Fibroblast of lung (primary cell): ENCODE measurements around the gene ALKBH8.

ENCODE experiments used
- CTCF ChIP-seq, 2 donors: IDR thresholded peaks in 1 of 2; conservative IDR thresholded peaks in 1 of 2; 1 replicate in 1 of 2; 2 replicates in 1 of 2; pipeline ENCODE4 v1.5.1; 2011 to 2012; ENCODE audit warnings: low read length in 2 of 2, control low read depth in 1 of 2, inconsistent platforms in 1 of 2, low read depth in 1 of 2, mild to moderate bottlenecking in 1 of 2
- EZH2 ChIP-seq: IDR thresholded peaks from 2 replicates; pipeline ENCODE4 v1.5.1; 2012; ENCODE audit warnings: low read length, control low read depth, mild to moderate bottlenecking; ENCODE audit errors: missing control alignments

GRCh38 chr11:107496011-107496410 is 69.5 kb downstream of the ALKBH8 start:
- TF ChIP-seq CTCF (conservative IDR thresholded peaks at IDR 0.05 in 1 of 2, IDR thresholded peaks at IDR 0.05 in 1 of 2; ENCODE audit: low read depth in 1 of 2, low read length in 2 of 2) (no peak), EZH2 (no peak)
